Epidermal melanocyte (primary cell): ENCODE data around the gene LRP10.

Experiments
- DNase-seq: peaks from one replicate; pipeline ENCODE4 v3.0.0; 2011; ENCODE audit warnings: low spot score; ENCODE audit not compliant: insufficient read length

The LRP10 gene

DNA sequence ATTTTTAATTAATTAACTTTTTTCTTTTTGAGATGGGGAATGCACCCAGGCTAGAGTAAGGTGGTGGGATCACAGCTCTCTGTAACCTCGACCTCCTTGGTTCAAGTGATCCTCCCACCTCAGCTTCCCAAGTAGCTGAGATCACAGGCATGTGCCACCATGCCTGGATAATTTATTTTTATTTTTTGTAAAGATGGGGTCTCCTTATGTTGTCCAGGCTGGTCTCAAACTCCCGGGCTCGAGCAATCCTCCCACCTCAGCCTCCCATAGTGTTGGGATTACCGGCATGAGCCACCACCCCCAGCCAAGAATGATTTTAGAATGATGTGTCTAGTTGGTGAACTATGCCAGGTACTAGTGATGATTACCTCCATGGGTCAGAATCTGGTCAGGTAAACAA lies 6.6 kb upstream of the LRP10 start:
- no peak for DNase-seq

DNA sequence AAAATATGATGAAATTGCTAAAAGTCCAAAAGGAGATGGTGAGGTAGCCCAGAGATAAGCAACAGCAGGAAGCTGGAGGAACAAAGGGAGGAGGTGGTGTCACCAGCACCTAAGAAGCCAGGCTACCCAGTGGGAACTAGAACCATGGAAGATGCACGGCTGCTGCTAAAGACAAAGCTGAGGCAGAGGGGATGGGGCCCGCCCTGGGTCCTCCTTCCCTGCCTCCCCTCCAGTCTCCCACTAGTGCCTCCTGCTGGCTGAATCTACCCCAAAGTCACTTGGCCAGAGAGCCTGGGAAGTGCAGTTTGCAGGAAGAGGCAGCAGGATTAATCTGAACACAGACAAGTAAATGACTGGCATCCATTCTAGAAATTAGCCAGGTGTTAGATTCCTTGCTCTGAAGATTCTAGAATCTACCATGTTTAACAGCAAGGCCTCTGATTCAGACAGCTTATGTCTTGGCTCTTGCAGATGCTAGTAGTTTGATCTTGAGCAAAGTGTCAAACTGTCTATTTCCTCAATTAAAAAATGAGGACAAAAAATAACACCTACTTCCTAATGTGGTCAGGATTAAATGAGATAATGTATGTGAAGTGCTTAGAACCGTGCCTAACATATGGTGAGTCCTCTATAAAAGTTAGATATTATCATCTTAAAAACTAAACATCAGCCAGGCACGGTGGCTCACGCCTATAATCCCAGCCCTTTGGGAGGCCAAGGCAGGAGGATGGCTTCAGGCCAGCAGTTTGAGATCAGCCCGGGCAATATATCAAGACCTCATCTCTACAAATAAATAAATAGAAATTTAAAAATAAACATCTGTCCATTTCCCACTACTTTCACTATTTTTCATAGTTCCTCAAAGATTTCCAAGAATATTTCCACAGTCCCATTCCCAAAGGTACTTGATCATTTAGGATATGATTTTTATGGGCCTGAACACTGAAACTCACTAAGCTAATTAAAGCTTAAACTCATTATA lies 5.8 kb upstream of the LRP10 start:
- DNase-seq = no peak

DNA sequence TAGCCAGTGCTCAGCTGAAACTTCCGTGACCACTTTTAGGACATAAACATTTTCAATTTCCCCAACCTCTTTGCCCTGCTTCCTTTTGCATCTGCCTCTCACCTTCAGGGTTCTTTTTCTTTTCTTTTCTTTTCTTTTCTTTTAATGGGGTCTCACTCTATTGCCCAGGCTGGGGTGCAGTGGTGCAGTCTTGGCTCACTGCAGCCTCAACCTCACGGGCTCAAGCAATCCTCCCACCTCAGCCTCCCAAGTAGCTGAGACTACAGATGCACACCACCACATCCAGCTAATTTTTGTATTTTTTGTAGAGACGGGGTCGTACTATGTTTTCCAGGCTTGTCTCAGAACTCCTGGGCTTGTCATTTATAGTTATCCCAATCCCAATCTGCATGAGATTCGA lies 4.7 kb upstream of the LRP10 start:
- no peak for DNase-seq

DNA sequence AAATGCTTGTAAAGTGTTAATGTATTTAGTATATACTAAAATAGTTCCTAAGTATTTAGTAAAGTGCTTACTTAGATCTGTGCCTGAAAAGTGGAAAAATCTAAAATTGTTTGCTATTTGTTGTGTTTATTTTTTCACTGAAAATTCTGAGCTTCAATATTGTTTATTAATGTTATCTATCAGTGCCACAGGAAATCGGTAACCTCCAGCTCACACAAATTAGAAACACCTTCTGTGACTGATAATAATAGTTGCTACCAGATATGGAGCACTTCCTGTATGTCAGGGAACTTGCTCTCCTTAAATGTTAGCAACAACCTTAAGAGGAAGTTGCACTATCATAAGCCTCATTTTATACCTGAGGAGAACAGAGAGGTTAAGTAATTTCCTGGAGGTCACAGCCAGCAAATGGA lies 723 bp upstream of the LRP10 start:
- no peak for DNase-seq

DNA sequence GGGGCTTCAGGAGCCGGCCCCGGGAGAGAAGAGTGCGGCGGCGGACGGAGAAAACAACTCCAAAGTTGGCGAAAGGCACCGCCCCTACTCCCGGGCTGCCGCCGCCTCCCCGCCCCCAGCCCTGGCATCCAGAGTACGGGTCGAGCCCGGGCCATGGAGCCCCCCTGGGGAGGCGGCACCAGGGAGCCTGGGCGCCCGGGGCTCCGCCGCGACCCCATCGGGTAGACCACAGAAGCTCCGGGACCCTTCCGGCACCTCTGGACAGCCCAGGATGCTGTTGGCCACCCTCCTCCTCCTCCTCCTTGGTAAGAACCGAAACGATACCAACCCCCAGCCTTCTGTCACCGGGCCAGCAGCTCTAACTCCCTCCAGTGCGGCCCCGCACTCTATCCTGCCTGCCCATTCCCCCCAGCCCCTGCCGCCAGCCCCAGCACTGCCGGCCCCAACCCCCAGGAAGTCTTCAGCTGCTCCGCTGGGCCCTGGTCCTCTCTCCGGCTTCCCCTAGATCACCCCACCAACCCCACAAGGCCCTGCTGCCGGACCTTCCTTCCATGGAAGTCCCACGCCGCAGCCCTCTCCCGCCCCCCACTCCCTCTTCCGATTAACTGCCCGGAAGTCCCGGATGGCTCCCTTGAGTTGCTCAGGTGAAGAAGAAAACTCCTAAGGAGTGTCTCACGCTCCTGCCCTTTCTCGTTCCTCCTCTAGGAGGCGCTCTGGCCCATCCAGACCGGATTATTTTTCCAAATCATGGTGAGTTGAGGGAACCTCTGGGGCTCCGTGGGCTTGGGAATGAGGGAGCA lies 693 bp downstream of the LRP10 start:
- DNase-seq = peak; percentile 92

DNA sequence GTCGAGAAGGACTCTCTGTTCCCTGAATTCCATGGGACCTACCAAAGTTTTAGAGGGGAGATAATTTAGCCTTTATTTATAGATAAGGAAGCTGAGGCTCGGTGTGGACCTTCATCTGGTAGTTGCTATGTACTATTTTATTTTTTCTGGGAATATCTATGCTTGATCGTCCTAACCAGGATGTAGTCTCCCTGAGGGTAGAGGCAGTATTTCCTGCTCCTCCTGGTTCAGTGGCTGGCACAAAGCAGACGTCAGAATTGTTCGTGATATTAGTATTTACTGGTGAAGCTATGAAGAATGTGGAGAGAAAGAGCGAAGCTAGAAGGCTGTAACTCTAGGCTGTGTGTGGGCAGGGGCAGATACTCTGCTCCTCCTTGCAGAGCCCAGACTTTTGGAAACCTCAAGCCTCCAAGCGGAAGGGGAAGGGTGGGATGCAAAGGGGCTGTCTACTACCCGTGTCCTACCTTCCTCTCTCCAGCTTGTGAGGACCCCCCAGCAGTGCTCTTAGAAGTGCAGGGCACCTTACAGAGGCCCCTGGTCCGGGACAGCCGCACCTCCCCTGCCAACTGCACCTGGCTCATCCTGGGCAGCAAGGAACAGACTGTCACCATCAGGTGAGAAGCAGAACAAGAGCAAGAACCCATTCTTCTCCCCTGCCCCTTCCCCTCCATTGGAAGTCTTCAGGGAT lies 1.4 kb downstream of the LRP10 start:
- no peak for DNase-seq

DNA sequence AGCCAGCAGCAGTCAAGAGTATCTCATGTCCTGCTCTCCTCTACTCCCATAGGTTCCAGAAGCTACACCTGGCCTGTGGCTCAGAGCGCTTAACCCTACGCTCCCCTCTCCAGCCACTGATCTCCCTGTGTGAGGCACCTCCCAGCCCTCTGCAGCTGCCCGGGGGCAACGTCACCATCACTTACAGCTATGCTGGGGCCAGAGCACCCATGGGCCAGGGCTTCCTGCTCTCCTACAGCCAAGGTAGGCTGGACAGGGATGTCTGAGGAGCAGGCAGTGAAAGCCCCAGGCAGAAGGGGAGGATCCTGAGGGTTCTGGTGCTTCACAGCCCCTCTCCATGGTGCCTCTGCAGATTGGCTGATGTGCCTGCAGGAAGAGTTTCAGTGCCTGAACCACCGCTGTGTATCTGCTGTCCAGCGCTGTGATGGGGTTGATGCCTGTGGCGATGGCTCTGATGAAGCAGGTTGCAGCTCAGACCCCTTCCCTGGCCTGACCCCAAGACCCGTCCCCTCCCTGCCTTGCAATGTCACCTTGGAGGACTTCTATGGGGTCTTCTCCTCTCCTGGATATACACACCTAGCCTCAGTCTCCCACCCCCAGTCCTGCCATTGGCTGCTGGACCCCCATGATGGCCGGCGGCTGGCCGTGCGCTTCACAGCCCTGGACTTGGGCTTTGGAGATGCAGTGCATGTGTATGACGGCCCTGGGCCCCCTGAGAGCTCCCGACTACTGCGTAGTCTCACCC lies 3.6 kb downstream of the LRP10 start:
- DNase-seq = no peak

DNA sequence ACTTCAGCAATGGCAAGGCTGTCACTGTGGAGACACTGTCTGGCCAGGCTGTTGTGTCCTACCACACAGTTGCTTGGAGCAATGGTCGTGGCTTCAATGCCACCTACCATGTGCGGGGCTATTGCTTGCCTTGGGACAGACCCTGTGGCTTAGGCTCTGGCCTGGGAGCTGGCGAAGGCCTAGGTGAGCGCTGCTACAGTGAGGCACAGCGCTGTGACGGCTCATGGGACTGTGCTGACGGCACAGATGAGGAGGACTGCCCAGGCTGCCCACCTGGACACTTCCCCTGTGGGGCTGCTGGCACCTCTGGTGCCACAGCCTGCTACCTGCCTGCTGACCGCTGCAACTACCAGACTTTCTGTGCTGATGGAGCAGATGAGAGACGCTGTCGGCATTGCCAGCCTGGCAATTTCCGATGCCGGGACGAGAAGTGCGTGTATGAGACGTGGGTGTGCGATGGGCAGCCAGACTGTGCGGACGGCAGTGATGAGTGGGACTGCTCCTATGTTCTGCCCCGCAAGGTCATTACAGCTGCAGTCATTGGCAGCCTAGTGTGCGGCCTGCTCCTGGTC lies 4.3 kb downstream of the LRP10 start:
- no peak for DNase-seq

DNA sequence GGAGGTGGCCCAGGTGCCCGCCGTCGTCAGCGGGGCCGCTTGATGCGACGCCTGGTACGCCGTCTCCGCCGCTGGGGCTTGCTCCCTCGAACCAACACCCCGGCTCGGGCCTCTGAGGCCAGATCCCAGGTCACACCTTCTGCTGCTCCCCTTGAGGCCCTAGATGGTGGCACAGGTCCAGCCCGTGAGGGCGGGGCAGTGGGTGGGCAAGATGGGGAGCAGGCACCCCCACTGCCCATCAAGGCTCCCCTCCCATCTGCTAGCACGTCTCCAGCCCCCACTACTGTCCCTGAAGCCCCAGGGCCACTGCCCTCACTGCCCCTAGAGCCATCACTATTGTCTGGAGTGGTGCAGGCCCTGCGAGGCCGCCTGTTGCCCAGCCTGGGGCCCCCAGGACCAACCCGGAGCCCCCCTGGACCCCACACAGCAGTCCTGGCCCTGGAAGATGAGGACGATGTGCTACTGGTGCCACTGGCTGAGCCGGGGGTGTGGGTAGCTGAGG lies 5.5 kb downstream of the LRP10 start:
- no peak for DNase-seq

DNA sequence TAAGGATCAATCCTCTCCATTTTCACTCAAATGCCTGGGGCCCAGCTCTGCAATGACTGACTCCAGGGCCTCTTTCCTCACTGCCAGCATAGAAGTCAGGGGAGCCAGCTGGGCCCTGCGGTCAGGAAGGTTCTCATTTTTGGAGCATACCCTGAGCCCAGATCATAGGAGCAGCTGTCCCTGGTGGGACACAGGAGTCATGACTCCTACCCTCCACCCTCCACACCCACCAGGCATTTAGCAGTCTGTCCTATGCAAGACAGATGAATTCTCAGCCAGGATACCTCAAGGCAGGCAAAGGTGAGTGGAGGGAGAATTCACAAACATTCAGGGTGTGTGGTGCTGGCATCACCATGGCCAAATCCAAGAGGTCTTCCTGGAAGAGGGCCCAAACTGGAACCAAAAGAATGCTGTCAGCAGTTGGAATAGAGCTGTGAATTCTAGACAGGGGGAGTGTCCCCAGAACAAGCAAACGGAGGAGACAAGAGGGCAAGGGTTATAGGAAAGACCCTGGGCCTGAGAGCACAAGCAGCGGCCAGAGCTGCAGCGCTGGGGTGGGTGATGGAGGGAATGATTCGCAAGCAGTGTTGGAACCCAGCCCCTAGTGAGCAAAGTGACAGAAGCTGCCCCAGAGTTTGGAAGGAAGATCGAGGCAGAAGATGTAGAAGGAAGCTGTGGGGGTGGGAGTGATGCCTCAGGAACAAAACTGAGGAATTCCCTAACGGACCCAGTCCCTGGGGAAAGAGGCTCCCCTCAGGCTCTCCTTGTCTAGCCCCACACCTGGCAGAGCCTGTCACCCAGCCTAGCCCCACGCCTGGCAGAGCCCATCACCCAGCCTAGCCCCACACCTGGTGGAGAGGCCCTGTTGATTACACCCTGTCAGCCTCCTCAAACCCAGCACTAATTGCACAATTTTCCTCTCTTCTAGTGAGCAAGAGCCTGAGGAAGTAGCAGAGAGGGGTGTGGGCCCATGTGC lies 7.0 kb downstream of the LRP10 start:
- no peak for DNase-seq

DNA sequence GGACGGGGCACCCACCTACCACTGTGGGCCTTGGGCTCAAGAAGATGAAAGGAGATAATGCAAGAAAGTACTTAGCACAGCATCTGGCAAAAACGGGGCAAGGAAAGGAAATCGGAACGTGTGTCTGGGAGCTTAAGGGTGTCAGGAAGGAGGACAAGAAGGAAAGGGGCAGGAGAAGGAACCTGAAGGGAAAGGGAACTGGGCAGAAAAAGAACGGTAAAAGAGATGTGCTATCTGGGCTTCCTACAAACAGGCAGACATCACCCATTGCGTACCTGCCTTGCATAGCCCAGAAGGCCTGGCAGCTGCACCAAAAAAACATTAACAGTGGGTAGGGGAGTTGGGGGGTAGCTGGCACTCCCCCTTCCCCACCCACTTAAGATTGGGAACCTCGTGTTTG lies 10.5 kb downstream of the LRP10 start:
- no peak for DNase-seq

DNA sequence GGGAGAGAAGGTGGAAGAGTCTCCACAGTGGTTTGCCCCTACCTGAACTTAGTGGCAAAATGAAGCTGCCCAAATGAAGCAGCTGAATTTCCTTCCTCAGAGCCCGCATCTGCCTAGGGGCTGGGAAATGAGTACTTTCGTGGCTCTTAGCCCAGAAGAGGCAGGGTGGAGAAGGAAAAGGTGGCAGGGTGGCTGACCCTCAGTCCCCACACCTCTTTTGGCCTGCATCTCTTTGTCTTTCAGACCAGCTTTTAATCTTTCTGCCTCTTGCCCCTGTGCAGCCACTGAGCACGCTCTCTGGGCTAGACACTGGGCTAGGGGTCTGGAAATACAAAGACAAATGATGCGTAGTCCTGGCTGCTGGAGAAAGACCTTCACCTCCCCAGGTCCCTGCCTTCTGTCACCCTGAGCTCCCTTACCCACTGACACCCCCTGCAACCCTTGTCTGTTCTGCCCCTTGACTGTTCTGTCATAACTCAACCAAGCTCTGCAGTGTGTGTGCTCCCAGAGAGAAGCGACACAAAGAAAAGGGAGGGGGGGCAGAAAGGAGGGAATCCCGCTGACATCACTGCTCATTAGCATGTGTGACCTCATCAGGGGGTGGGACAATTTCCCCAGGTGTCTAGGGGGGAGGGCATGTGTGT lies 11.1 kb downstream of the LRP10 start:
- DNase-seq = no peak

DNA sequence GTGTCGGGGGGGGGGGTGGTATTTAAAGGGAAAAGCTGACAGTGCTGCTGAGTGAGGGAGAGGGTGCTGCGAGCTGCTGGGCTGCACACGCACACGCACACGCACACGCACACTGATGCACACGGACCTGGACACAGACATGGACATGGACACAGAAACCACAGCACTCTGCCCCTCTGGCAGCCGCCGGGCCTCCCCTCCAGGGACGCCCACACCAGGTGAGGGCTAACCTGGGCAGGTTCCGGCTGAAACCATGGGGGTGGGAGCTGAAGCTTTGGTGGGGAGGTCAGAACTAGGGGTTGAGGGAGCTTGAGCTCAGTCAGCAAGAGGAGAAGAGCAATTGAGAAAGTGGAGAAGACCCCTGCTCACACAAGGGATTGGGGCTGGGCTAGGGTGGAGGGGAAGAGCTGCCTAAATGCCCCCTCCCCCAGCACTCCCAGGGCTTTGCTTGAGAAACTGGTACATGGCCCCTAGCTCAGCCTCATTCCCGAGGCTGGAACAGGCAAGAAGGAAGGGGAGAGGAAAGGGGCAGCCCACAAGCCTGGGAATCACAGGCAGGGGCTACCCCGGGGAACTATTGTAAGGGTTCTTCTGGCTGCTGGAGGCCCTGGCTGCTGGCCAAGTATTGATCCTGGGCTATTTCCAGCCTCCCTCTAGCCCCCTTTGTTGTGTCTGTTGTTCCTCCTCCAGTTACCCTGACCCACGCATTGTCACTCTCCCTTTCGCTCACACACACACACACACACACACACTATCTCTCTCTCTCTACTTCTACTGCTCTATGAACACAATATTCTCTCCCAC lies 11.8 kb downstream of the LRP10 start, which contains the start of gene REM2:
Gene REM2 (plus strand): TSS at position 50 of the 804 bp plus-strand sequence. CDS start 66 bp downstream, at position 116.
- no peak for DNase-seq

DNA sequence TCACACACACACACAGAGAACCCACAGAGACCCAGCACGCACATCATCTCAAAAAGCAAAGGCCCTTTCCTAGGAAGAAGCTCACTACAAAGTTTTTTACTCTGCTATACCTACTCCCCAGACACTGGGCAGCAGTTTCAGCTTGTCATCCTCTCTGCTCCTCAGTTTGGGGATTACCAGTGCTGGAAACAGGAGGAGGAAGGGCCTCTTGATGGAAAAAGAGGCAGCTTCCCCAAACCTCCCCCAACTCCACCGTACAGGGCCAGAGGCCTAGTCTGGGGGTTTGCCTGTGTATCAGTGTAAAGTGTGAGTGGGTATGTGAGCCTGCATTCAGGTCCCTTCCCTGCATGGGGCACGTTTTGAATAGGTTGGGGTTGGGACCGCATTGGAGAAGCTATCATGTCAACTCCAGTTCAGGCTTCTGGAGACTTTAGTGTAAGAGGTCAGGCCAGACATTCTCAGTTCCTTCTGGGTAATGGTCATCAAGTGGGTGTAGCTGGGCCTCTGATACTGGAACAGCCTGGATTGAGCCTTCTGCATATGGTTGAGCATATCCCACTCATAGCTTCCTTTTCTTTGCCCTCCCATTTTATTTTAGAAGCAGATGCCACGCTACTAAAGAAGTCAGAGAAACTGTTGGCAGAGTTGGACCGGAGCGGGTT lies 12.7 kb downstream of the LRP10 start:
- DNase-seq = no peak

DNA sequence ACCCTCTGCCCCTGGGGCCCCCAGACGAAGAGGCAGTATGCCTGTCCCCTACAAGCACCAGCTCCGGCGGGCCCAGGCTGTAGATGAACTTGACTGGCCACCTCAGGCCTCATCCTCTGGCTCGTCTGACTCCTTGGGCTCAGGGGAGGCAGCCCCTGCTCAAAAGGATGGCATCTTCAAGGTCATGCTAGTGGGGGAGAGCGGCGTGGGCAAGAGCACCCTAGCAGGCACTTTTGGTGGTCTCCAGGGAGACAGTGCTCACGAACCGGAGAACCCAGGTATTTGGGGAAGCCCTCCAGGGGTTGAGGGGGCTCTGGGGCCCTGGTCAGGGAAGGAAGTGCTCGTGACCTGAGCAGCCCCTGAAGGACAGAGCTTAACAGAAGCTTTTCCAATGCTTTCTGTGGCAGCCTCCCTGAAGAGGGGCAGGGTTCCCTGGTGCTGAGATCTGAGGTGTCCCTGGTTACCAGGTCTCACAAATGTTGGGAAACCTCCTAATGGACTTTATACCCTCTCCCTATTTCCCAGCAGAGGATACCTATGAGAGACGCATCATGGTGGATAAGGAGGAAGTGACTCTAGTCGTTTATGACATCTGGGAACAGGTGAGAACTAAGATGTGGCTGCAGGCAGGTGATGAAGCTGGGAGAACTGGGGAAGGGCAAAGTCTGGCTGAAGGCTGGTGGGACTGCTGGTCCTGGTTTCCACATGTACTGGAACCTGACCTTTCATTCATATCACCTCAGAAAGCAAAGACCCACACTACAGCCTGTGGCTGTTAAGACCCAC lies 13.4 kb downstream of the LRP10 start:
- DNase-seq = no peak

DNA sequence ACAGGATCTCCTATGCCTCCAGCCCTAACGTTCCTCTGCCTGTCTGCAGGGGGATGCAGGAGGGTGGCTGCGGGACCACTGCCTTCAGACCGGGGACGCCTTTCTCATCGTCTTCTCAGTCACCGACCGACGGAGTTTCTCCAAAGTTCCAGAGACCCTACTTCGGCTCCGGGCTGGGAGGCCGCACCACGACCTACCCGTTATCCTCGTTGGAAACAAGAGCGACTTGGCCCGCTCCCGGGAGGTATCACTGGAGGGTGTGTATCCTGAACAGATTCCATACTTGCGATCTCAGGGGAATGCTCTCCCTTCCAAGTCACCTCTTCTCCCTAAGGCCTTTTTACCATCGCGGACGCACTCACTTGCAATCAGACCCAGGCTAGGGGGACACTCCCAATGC lies 14.4 kb downstream of the LRP10 start:
- DNase-seq = no peak
